OCI-LY7 (cell line): ENCODE measurements around the gene TPRG1. TPM values are rescaled to one million over a fixed set of nuclear protein-coding genes. Genes with fewer than 3 reads are reported as not detected.

Source experiments
- BruUV-seq: library from RNA; stranded (reverse); fragments of 400-500 nt; replicated peaks from 2 replicates; lab custom pipeline; 2021; lab: Mats Ljungman, UMichigan
- CTCF ChIA-PET: fragments of 300-600 bp; sonication (Branson Sonifier 250); formaldehyde crosslinking; loops from one replicate; lab custom pipeline; 2022; ENCODE audit warnings: antibody characterized with exemption; ENCODE audit not compliant: unreplicated experiment; lab: Charles Lee
- POLR2A ChIA-PET: fragments of 300-600 bp; sonication (Branson Sonifier 250); formaldehyde crosslinking; loops from one replicate; lab custom pipeline; 2022; ENCODE audit warnings: antibody characterized with exemption; lab: Charles Lee
- DNase-seq: peaks from one replicate; pipeline ENCODE4 v3.0.0-alpha.2; 2015; ENCODE audit warnings: low spot score
- H2AFZ ChIP-seq: fragments of 200-600 bp; sonication (generic), shearing (Covaris generic); 2 replicates; pipeline ENCODE4 v1.6.1; 2014; ENCODE audit warnings: mild to moderate bottlenecking, antibody characterized with exemption, low read length, moderate library complexity
- H3K27ac ChIP-seq: fragments of 200-600 bp; sonication (generic); 2 replicates; pipeline ENCODE4 v1.5.1; 2014; ENCODE audit warnings: mixed run types, low read depth, mild to moderate bottlenecking, moderate library complexity, low read length, inconsistent platforms; ENCODE audit not compliant: poor library complexity, severe bottlenecking
- H3K36me3 ChIP-seq: fragments of 200-600 bp; sonication (generic); 2 replicates; pipeline ENCODE4 v1.6.1; 2014; ENCODE audit warnings: mild to moderate bottlenecking, antibody characterized with exemption, low read length, moderate library complexity, mixed read lengths; ENCODE audit not compliant: insufficient read depth
- H3K4me1 ChIP-seq: fragments of 200-600 bp; sonication (generic); 2 replicates; pipeline ENCODE4 v1.5.1; 2014; ENCODE audit warnings: mild to moderate bottlenecking, low read length; ENCODE audit not compliant: insufficient read depth, poor library complexity, severe bottlenecking
- H3K4me2 ChIP-seq: fragments of 200-600 bp; sonication (generic); 2 replicates; pipeline ENCODE4 v1.6.1; 2014; ENCODE audit warnings: mild to moderate bottlenecking, low read length
- H3K4me3 ChIP-seq: fragments of 200-600 bp; sonication (generic); 2 replicates; pipeline ENCODE4 v1.5.1; 2014; ENCODE audit warnings: mild to moderate bottlenecking, low read depth, low read length; ENCODE audit not compliant: poor library complexity, severe bottlenecking
- H3K79me2 ChIP-seq: fragments of 200-600 bp; sonication (generic); 2 replicates; pipeline ENCODE4 v1.6.1; 2016; ENCODE audit warnings: low read depth, mild to moderate bottlenecking, low read length, moderate library complexity, mixed read lengths; ENCODE audit not compliant: insufficient read depth
- H3K9me2 ChIP-seq: fragments of 200-600 bp; sonication (generic); 2 replicates; pipeline ENCODE4 v1.6.1; 2016; ENCODE audit warnings: mild to moderate bottlenecking, low read length, mixed read lengths; ENCODE audit not compliant: insufficient read depth
- H3K9me3 ChIP-seq: fragments of 200-600 bp; sonication (generic); 2 replicates; pipeline ENCODE4 v1.6.1; 2014; ENCODE audit warnings: mild to moderate bottlenecking, mixed run types, low read length, mixed read lengths
- H4K20me1 ChIP-seq: fragments of 200-600 bp; sonication (generic); 2 replicates; pipeline ENCODE4 v1.6.1; 2014; ENCODE audit warnings: mild to moderate bottlenecking, antibody characterized with exemption, low read length, moderate library complexity, mixed read lengths; ENCODE audit not compliant: insufficient read depth
- EZH2phosphoT487 ChIP-seq: fragments of 200-600 bp; sonication (generic); IDR thresholded peaks from 2 replicates; pipeline ENCODE4 v1.6.1; 2018; ENCODE audit warnings: low read depth, borderline replicate concordance, mild to moderate bottlenecking, mixed run types, antibody characterized with exemption, low read length, moderate library complexity, mixed read lengths
- intact Hi-C: fragments of 100-400 bp; cut with micrococcal nuclease; formaldehyde crosslinking; loops from one replicate; pipeline ENCODE4 v1.10.0; 2022; ENCODE audit not compliant: unreplicated experiment
- total RNA-seq, 2 experiments: library from RNA; depleted of rRNA in 1 of 2; stranded (reverse); fragments of >200 nt in 1 of 2; shearing (Covaris generic) in 1 of 2; gene quantifications; 2 replicates each; pipeline ENCODE4 v1.2.3, GENCODE V29; 2014 to 2022
- TF ChIP-seq, protein P1 (sequence below): fragments of 200-600 bp; sonication (generic); conservative IDR thresholded peaks from 2 replicates; pipeline ENCODE4 v1.5.1; 2014; ENCODE audit warnings: mild to moderate bottlenecking, antibody characterized with exemption, low read length, moderate library complexity, mixed read lengths

TPRG1 gene
- total RNA-seq, 2 experiments from 2014 or later: 0.92 TPM; not detected in 1

DNA sequence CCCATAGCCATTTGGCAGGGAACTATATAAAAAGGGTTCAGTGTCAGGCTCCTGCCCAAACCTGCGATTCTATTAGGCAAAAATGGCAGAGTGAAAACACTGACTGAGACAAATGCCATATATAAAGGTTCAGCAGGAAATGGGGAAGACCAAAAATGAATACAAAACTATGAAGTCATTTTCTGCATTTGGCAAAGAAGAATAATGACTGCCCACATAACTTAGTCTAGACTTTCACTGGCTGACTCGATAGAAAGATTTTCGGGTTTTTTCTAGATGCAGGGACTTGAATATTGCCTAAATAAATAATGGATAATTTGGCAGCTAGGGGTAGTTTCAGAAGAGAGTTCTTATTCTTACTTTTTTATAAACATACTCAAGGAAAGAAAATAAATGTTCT, 178.0 kb downstream of the TPRG1 start:
- no peaks in the 10 kb centered on the region for H3K9me3 ChIP-seq
- no peak overlapping the region for H3K27ac ChIP-seq
- no TSS peak for BruUV-seq
- H3K79me2 ChIP-seq: no peaks in the 10 kb centered on the region
- no peaks in the 10 kb centered on the region for H3K9me2 ChIP-seq
- no peaks in the 10 kb centered on the region for H3K4me1 ChIP-seq
- H3K4me3 ChIP-seq: no peak overlapping the region
- ChIA-PET POLR2A (no interaction called here), CTCF (no interaction called here)
- no peak overlapping the region for H3K4me2 ChIP-seq
- intact Hi-C loops: no loop called here
- TF ChIP-seq, protein P1, sequence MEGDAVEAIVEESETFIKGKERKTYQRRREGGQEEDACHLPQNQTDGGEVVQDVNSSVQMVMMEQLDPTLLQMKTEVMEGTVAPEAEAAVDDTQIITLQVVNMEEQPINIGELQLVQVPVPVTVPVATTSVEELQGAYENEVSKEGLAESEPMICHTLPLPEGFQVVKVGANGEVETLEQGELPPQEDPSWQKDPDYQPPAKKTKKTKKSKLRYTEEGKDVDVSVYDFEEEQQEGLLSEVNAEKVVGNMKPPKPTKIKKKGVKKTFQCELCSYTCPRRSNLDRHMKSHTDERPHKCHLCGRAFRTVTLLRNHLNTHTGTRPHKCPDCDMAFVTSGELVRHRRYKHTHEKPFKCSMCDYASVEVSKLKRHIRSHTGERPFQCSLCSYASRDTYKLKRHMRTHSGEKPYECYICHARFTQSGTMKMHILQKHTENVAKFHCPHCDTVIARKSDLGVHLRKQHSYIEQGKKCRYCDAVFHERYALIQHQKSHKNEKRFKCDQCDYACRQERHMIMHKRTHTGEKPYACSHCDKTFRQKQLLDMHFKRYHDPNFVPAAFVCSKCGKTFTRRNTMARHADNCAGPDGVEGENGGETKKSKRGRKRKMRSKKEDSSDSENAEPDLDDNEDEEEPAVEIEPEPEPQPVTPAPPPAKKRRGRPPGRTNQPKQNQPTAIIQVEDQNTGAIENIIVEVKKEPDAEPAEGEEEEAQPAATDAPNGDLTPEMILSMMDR: no peak
- no peak for TF ChIP-seq EZH2phosphoT487
- H4K20me1 ChIP-seq: no peaks in the 10 kb centered on the region
- no peak overlapping the region for H2AFZ ChIP-seq
- H3K36me3 ChIP-seq: no peaks in the 10 kb centered on the region
- DNase-seq: no peak

DNA sequence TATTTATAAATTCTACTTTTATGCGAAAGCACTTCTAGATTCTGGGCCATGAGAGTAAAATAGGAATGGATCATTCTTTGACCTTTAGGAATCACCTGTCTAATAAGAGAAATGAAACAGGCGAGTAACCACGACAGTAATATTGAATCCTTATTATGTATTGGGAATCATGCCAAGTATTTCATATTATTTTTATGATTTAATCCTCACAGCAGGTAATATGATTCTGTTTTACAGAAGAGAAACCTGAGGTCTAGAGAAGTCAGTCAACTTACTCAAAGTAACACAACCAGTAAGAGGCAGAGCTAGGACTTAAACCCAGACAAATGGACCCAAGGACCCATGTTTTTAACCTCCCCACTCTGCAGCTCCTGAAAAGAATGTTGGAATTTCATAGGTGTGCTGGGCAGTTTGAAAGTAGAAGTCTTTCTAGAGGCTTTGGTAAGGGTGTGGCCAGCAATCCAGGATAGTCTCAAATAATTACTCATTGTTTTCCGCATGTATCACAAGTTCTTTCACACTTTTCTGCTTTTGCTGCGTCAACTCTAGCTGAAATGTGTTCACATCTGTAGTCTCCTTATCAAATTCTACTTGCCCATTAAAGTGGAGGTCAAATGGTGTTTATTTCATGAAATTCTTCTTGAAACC, 181.7 kb downstream of the TPRG1 start:
- no peak overlapping the region for H3K4me2 ChIP-seq
- intact Hi-C loops: no loop called here
- H3K4me1 ChIP-seq: no peaks in the 10 kb centered on the region
- H3K4me3 ChIP-seq: no peak overlapping the region
- ChIA-PET POLR2A (interaction anchor here (0.6 kb wide), 1 partner anchor 301 kb away, joined by 4 read pairs; no protein-coding TSS in a partner anchor), CTCF (no interaction called here)
- no peaks in the 10 kb centered on the region for H3K79me2 ChIP-seq
- TF ChIP-seq, protein P1: no peak
- no peaks in the 10 kb centered on the region for H3K36me3 ChIP-seq
- no TSS peak for BruUV-seq
- no peak for DNase-seq
- no peaks in the 10 kb centered on the region for H3K9me2 ChIP-seq
- no peaks in the 10 kb centered on the region for H4K20me1 ChIP-seq
- no peak overlapping the region for H3K27ac ChIP-seq
- H2AFZ ChIP-seq: no peak overlapping the region
- no peaks in the 10 kb centered on the region for H3K9me3 ChIP-seq
